HG03280 (cell line): ENCODE data around the gene TFF3.

Experiments used
- ATAC-seq: cut with Tn5 transposase; IDR thresholded peaks from one replicate; pipeline ENCODE4 v1.9.1; 2021; ENCODE audit warnings: mild to moderate bottlenecking, moderate library complexity; ENCODE audit not compliant: unreplicated experiment

Gene TFF3

DNA sequence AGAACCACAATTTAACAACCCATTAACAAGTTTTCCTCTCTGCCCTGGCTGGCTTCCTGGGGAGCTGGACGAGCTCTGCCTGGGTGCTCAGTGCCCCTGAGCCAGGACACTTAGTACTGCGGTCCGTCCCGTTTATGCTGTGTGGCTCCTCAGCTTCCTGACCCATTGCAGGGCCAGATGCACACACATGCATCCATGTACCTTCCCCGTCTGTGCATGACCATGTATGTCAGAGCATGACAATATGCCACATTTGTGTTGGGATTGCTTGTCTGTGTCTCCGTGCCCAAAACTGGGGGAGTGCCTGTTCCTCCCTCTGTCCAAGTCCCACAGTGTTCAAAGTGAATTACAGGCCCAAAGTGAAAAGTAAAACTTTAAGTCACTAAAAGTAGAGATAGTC, 9.7 kb upstream of the TFF3 start:
- no peak for ATAC-seq

DNA sequence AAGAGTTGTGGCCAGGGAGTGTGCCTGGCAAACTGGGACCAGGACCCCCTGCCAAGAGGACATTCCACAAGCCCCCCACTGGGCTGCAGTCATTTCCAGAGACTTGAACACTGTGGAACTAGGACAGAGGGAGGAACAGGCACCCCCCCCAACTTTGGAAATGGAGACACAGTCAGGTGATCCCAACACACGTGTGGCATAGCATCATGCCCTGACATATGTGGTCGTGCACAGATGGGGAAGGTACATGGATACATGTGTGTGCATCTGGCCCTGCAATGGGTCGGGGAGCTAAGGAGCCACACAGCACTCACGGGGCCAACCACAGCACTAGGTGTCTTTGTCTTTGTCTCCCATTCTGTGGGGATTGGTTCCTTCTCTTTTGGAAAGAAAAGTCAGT, 6.6 kb upstream of the TFF3 start:
- no peak for ATAC-seq

DNA sequence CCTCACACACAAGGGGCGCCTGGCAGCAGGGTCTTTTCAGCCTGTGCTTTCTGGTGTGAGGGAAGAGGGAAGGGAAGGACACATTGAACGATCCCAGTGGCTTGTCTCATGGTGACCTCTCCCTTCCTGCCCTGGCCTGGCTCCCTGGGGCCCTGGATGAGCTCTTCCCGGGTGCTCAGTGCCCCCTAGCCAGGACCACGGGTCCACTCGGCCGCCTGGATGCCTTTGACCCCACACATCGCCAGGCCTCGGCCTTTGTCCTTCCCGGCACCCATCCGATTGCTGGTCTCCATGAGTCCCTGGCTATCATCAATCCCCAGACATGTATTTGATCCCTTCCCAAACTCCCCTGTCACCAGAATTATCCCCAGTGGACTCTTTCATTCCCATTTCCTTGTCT, 6.0 kb upstream of the TFF3 start:
- no peak for ATAC-seq

DNA sequence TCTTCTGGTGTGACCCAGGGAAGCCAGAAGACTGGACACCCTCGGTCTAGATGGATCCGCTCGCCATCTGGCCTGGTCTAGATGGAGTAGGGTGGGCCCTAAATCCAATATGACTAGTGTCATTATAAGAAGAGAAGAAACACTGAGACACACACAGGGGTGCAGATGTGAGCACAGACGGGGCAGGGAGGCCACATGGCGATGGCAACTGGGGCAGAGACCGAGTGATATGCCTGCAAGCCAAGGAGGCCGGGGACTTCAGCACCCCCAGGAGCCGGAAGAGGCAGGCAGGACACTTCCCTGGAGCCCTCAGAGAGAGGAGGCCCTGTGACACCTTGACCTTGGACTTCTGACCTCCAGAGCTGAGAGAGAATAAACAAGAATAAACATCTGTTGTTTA, 5.6 kb upstream of the TFF3 start:
- ATAC-seq, result no peak

DNA sequence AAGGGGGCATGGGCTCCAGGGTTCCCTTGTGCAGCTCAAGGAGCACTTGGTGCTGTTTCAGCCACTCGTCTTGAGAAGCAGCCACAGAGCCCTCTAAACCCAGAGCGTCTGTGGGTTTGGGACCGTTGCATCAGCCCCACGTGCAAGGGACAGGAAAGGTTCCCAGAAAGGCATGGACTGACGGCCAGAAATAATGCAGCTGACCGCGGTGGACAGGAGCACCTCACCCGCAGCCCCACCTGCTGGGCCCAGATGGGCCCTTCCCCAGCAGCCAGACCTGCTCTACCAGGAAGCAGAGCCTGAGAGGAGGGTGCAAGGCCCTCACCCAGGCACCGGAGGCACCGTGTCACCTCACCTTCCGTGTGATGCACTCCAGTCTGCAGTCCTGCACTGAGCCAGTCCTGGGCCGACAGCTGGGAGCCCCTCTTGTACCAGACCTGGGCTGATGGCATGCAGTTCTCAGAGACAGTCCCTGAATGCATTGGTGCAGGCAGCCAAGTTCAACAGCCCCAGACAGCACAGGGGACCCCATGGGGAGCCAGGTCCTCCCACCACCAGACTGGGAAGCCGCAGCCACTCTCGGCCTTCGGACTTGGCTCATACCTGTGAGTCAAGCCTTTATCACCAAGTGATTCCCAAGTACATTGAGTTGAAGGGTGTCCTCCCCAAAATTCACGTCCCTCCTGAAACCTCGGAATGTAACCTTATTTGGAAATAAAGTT, 4.8 kb upstream of the TFF3 start:
- ATAC-seq, result no peak

DNA sequence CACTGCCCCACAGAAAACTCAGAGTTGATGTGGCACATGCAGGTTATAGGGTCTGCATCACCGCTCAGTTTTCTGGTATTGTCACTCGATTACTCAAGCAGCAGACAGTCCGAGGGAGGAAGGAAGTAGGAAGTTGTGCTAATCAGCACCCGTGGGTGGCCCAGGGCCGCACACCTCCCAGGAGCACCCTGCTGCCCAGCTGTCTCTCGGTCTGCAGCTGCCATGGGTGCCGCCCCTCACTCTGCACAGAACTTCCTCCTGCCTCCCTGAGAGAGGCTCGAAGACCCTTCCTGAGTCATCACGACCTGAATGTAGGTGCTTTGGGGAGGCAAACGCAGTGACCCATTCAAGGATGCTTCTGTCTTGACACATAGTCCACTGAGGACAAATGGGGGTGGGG, 4.2 kb upstream of the TFF3 start:
- ATAC-seq, result no peak

DNA sequence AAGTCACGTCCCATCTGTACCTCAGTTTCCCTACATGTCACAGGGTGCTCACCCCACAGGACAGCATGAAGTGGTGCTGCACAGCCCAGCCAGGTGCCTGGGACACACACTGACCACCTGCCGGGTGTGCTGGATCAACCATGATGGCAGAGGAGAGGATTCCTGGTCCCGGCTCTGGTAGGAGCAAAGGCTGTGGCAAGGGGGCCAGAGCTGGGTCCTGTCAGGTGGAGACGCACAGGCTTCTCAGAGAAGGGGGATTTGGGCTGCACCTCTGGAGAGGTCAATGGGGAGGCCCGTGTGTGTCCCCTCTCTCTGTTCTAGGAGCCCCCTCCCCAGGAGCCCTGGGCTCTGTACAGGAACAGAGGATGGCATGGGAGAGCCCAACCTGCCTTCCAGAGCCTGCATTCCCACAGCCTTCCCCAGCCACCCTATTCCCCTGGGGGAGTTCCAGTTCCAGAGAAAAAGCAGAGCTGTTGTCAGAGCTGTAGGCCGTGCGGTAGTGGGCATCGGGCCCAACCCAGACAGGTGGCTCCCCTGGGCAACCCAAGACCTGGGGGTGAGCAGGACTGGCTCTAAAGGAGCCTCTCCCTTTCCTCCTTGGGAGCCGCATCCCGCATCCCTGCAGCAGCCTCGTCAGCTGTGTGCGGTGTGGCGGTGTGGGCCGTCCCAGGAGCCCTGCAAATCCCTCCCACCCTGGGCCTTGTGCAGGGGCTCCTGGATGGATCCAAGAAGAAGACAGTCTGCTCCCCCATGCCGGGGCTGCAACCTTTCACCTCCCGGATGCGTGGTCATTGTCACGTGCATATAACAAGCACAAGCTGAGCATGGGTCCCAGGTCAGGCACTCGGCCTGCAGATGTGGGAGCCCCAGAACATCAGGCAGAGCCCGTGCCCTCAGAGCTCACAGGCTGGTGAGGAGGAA, 2.9 kb upstream of the TFF3 start:
- no peak for ATAC-seq

DNA sequence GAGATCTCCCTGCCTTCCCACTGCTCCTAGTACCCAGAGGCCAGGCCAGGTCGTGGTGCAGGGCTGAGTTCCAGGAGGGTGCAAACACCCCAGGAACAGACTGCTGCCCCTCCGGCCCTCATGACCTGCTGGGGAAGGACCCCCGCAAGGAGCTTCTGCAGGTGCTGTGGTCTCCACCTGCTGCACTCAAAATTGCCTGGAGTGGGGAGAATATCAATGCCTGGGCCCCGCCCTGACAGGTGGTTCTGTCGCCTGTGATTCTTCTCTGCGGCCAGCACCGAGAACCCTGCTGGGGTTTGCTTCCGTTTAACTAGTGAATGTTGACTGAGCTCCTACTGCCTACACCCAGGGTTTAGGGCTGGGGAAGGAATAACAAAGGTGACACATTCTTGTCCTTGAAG, 2.1 kb upstream of the TFF3 start:
- no peak for ATAC-seq

DNA sequence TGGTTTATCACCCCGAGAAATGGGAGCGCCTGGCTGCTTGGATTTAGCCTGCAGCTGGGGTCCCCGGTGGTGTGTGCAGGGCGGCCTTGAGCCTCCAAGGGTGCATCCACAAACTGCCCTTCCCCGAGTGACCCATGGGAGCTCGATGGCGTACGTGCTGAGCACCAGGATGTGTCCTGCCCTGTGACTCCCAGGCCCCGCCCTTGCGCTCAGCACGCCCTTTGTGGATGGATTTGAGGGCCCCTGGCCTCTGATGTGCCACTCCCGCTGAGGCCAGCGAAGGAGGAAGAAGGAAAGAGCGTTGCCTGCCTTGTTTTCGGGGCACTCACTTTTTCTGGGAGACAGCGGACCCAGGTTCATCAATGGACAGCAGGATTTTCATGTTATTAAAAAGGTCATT, 1.7 kb upstream of the TFF3 start:
- ATAC-seq, result no peak

DNA sequence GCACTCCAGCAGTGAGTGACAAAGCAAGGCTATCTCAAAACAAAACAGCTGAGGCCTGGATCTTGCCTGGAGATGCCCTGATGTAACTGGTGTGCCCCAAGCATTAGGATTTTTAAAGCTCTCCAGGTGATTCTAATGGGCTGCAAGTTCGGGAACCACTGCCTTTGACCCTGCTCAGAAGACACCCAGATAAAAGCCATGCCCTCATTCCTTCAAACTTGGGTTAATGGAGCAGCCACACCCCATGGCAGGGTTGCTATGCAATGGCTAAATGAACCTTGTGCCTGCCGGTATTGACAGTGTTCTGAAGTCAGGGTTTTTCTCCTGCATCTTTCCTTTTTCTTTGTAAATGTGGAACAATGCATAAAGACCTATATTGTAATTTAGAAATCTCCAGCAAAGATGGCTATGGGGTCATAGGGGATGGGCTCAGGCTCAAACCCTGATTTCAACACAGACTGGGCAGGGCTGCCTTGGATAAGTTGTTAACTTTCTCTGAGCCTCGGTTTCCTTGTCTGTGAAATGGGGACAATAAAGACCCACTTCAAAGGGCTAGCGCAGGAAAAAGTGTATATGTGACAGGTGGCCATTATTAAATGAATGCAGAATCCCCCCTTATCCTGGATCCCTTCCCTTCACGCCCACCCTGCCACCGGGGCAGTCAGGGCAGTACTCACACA, 453 bp downstream of the TFF3 start:
- no peak for ATAC-seq

DNA sequence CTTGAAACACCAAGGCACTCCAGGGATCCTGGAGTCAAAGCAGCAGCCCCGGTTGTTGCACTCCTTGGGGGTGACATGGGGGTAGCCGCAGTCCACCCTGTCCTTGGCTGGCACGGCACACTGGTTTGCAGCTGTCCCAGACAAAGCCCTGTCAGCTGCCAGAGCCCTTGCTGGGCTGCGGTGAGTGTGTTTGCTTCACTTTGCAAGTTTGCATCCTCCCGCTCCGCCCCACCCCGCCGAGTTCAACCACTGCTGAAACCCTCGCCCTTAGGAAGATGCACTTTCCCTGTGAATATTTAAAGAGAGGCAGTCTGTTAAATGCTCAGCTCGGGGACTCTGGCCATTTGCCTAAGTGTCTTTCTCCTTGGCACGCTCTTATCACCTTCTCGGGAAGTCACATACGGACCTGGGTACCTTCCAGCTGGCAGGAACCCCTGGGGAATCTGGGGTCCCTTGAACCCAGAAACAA, 1.7 kb downstream of the TFF3 start:
- no peak for ATAC-seq

DNA sequence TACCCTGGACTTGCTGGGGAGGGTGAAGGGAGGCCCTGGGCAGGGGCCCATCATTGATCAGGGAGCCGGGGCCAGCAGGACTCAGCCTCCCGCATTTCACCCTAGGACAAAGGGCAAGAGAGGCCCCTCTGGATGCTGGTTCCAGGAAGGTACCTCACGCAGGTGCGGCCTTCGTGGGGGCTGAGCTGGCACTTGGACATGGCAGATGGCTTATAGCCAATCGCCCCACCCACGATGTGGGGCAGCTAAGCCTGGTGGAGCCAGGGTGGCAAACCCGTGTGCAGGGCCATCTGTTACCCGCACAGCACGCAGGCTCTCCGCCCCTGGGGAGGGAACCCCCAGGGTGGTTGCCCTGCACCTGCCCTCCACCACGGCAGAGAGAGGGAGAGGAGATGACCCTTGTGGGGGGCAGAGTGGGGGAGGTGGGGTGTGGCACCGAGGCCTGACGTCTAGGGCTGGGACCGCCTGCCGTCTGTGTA, 2.5 kb downstream of the TFF3 start:
- ATAC-seq, result no peak

DNA sequence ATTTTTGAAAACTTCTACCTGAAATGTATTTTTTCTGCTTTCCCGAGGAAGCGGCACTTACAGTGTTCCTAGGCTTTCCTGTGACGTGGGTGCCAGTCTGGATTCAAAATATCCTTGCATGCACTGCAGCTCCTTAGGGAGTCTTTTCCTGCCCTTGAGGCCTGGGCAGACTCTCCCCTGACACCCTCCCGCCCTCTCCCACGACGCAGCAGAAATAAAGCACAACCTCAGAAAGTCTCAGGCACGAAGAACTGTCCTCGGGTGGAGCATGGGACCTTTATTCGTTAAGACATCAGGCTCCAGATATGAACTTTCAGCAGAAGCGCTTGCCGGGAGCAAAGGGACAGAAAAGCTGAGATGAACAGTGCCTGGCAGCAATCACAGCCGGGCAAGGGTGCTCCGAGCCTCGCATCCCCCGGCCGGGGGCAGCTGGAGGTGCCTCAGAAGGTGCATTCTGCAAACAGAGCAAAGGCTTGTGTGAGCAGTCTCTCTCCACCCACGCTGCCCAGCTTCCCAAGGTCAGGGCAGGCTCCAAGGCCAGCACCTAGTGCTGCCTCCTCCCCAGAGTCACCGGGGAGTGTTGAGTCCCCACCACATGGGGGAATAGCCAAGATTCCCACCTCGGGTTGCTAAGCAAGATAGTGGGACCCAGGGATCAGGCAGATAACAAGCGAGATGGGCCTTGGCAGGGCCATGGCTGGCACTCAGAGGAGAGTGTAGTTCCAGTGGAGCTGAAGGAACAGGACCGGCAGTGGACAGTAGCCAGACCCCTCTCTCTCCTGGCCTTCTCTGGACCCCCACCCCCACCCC, 3.2 kb downstream of the TFF3 start:
- no peak for ATAC-seq

DNA sequence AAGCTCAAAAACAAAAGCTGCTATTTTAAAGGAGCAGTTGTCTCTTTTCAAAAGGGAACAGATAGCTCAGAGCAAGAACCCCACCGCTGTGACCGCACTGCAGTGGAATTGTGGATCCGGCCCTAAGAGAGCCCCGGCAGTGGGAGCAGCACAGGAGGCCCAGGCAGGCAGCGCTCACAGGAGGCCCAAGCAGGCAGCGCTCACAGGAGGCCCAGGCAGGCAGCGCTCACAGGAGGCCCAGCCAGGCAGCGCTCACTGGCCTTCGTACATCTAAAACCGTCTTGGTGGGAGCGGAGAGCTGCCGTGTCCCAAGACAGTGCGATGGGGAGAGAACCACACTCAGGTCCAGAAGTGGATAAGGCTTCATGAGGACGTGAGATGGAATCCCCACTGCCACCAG, 4.0 kb downstream of the TFF3 start:
- no peak for ATAC-seq

DNA sequence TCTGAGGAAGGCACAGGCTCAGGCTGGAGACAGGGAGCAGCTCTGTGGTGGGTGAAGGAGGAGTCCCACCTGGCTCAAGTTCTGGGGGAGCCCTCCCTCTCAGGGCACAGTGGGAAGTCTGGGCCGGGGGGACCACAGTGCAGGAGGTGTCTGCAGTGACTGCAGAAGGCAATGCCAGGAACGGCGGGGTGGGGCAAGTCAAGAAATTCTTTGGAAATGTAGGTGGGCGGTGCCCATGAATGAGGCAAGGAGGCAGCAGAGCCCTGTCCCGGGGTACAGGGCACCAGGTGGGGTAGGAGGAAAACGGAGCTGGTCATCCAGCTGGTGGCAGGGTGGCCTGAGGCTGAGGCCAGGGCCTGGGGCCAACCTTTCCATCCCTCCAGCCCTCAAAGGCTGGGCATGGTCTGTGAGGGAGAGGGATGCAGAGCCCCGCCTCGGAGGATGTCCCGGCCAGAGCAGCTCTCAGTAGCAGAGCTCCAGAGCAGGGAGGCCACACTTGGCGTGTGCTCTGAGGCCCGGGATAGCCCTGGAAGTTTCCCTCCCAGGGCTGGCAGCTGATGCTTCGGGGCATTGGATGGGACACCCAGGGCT, 4.7 kb downstream of the TFF3 start:
- no peak for ATAC-seq

DNA sequence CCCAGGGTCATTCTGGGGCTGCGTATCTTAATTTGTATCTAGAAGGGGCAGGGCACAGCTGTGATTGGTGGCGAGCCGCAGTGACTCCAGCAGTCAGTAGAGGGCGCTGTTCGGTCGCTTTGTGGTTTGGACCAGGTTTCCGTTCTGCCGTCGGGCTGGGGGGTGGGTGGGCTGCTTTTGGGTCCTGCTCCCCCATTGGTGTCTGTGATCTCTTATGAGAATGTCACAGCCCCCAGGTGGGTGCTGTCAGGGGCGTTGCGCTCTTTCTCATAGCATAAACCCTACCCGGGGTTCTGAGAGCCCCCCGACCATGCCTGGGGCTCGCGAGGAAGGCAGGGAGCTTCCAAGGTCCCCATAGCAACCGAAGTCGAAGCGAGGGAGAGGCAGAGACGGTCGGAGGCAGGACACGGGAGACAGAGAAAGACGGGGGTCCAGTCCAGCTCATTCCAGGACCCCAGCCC, 5.4 kb downstream of the TFF3 start:
- ATAC-seq, result no peak

DNA sequence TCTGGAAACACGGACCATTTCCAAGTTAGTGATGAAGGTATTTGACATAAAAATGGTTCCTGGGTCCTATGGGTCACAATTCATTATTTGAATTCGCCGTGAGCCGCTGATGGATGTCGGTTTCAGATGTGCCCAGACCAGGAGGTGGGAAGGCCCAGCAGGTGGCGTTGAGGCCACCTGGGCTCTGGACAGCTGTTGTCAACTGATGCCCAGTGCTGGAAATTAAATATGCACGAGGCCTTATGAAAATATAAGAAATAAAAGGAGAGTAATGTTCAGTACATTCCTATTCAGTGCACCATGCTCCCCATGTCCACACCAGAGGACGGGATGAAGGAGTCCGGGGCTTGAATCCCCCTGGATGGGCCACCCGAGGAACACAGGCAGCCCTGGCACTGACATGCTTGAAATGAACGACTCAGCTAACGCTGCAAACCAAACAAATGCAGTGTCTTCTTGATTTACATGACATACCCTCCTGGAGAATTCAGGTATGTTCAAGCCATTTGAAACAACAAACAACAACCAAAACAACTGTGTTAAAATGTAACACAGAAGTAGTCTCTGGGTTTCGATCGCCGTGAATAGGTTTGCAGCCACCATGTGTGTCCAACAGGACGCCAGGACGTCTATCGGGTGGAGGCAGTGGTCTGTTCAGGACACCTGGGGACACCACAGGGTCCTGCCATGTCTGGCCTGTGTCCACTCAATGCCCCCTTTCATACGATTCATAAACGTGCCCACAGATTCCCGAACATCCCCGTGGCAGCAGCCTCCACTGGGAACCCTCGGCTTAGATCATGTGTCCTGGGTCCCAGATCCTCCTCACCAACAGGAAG, 6.1 kb downstream of the TFF3 start:
- no peak for ATAC-seq

DNA sequence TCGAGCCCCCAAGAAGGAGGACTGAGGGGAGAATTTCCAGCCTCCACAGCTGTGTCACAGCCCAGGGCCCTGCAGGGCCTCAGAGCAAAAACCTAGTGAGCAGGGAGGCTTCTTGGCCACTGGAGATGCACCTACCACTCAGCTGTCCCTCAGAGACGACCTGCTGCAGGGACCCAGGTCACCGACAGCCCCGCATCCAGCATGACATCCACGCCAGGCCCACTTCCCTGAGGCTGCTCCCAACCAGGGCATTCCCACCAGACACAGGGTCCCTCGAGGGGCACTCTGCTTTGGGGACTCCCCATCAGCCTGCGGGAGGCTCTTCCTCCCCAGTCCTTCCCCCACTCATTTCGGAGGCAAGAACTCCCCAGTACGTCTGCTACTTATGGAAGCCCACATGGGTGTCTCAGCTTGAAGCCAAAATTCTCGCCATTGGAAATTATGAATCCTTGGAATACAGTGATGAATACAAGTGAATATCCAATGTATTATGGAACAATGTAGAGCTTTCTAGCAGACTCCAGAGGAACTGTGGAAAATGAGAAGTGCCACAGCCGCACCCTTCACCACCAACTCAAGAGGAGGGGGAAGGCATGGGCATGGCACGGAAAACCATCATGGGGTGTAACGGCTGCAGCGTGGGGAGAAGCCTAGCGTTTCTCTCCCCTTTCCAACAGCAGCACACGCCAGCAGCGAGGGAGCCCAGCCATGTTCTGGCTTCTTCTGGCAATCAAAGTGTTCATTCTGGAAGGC, 6.9 kb downstream of the TFF3 start:
- ATAC-seq, result no peak

DNA sequence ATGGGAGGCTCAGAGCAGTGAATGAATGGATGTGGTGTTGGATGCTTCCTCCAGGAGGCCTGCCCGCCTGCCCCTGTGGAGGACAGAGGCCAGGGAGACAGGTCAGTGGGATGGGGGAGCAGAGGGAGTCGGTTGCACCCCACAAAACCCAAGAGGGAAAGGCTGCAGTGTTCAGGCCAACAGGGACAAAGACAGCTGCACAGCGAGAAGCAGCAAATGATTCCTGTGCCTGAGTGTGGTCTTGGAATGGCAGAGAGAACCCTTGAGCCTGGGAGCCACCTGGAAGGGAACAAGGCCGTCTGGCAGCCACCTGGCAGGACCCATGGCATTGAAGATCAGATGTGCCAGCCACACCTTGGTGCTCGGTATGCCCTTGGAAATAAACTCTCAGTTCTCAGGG, 8.1 kb downstream of the TFF3 start:
- ATAC-seq, result no peak
